ENCODE results near the gene THAP2.

Gene THAP2

DNA sequence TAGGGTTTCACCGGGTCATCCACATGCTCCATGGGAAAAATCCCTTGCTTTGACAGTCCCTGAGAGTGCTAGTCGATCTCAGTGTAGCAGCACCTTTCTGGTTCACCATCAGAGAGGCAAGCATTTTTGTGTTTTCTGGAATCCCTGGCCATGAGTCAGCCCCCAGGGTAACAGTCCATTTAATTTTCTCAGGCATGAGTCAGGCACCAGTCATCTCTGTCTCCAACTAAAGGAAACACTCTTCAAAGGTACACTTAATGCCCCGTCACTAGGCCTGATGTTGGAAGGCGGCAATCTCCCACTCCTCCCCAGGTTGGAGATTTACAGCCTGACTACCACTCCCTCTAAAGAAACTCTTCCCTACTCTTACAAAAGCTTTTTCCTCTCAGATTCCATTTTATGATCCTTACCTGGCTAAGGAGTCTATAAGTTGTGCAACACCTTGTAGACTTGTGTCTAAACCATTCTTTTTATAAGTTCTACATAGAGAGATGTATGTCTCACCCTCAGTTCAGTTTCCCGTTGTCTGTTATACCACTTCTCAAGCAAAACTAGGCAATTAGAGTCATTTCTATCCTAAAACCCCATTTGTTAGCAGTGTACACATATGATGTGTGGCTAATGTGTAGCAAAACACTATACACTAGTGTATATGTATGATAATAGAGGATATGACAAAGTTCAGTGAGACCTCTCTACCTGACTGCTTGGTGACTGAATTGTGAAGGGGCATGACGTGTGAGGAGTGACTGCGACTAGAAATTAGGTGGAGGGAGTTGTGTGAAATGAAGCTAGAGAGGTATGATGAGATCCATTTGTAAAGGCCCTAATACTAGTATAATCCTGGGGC is 46.4 kb downstream of the THAP2 start:
- DNase-seq, result no peak

DNA sequence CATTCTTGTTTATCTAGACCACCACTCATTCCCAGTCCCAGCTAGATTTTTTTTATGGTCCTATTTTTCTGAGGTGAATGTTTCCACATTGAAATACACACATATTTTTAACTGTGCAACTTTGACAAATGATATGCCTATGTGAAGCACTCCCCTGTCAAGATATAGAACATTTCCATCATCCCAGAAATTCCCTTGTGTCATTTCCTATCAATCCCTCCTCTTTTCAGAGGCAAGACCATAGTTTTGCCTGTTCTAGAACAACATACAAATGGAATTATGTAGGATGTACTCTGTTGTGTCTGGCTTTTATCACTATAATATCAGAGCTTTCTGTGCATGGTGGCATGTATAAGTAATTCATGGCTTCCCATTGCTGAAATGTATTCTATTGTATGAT is 54.5 kb downstream of the THAP2 start:
- DNase-seq, result no peak

DNA sequence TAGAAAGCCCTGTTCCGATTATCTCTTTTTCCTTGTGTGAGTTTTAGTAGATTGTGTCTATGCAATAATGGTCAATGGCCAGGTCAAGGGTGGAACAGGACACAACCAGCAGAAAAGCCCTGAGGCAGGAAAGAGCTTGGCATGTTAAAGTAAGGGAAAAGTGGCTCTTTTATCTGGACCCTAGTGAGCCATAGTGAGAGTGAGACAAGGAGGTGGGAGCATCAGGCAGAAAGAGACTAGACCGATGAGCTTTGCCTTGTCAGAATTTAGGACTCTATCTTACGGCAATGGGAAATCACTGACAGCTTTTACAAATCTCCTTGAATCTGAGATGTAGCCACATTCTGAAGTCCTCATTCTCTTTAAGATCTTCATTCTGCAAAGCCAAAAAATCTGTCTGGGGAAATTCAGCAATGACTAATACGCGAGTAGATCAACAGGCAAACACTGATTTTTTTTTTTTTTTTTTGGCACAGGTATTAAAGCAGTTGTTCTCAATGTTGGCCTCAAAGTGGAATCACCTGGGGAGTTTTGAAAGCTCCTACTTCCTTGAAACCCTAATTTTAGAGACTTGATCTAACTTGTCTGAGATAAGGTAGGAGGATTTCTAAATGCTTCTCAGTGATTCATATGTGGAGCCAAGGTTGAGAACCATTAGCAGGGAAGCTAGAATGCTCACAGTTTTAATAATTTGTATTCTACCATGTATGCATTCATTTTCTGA is 55.7 kb downstream of the THAP2 start:
- no peak for DNase-seq

DNA sequence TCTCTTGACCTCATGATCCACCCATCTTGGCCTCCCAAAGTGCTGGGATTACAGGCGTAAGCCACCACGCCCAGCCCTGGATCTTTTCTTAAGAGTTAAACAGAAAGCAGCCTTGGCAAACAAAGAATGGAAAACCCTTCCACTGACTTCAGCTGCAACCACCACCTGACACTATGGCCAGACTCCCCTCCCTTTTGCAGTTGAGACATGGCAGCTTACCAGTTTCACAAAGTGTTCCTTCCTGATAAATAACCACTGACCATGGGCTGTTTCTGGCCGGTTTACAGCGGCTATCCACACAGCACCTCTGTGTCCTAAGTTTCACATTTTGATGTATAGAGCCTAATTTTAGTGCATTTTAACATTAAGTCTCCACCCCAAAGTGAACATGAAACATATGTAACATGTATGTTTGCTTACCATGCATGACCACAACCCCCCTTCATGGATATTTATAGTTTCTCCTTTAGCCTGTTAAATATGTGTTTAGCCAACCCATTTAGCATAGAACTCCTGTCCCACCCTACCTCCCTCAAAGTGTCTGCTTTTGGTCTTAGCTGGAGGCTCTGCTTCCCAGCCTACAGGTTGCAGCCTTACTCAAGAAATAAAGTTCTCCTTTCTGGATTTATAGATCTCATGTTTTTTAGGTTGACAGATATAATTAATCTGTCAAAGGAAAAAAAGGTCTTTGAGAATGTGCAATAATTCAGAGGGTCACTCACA is 57.8 kb downstream of the THAP2 start:
- DNase-seq, result no peak

GRCh38 chr12:71725011-71725410 is 60.9 kb downstream of the THAP2 start:
- no peak for DNase-seq

- DNase-seq, result no peak
These were observed 62.4 kb downstream of the THAP2 start for GRCh38 chr12:71726548-71726947.

DNA sequence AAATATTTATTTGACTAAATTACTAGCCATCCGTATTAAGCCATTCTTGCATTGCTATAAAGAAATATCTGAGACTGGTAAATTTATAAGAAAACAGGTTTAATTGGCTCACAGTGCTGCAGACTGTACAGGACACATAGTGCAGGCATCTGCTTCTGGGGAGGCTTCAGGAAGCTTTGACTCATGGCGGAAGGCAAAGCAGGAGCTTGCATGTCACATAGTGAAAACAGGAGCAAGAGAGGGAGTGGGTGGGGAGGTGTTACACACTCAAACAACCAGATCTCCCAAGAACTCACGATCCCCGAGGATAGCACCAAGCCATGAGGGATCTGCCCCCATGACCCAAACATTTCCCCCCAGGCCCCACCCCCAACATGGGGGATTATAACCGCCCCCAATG is 63.9 kb downstream of the THAP2 start:
- no peak for DNase-seq

All from CD4-positive, alpha-beta T cell treated with Interferon gamma for 1 hour (primary cell).